Esophagus muscularis mucosa (tissue), 4 donors: ENCODE measurements around the gene BTRC. TPM values are rescaled to one million over a fixed set of nuclear protein-coding genes. Genes with fewer than 3 reads are reported as not detected.

ENCODE experiments used
- DNase-seq: peaks from one replicate; pipeline ENCODE4 v3.0.0-alpha.2; 2017; ENCODE audit errors: extremely low spot score
- H3K27ac ChIP-seq, 4 donors: fragments of 200-600 bp; sonication (generic); replicated peaks in 1 of 4; 1 replicate in 3 of 4; 2 replicates in 1 of 4; pipeline ENCODE4 v1.5.1; 2016 to 2019; ENCODE audit warnings: mild to moderate bottlenecking in 1 of 4
- H3K27me3 ChIP-seq, 4 donors: fragments of 200-600 bp; sonication (generic); one replicate each; pipeline versions ENCODE4 v1.5.1 to v1.6.0; 2016 to 2019
- H3K36me3 ChIP-seq, 4 donors: fragments of 200-600 bp; sonication (generic); one replicate each; pipeline ENCODE4 v1.5.1; 2016 to 2019
- H3K4me1 ChIP-seq, 4 donors: fragments of 200-600 bp; sonication (generic); one replicate each; pipeline ENCODE4 v1.5.1; 2016 to 2019
- H3K4me3 ChIP-seq, 4 donors: fragments of 200-600 bp; sonication (generic); 1 replicate in 2 of 4; 2 replicates in 2 of 4; pipeline ENCODE4 v1.5.1; 2016 to 2019; ENCODE audit warnings: mild to moderate bottlenecking in 4 of 4, moderate library complexity in 1 of 4
- H3K9me3 ChIP-seq, 4 donors: fragments of 200-600 bp; sonication (generic); 1 replicate in 3 of 4; 2 replicates in 1 of 4; pipeline ENCODE4 v1.5.1; 2016 to 2019
- CTCF ChIP-seq, 3 experiments: fragments of 200-600 bp in 2 of 3; fragments of 450-650 bp in 1 of 3; sonication (generic) in 2 of 3; IDR thresholded peaks; one replicate each; pipeline ENCODE4 v1.5.1; 2017 to 2019; ENCODE audit warnings: antibody characterized with exemption in 3 of 3, mild to moderate bottlenecking in 2 of 3, moderate library complexity in 1 of 3
- EP300 ChIP-seq: sonication (generic); formaldehyde crosslinking; IDR thresholded peaks from one replicate; pipeline ENCODE4 v1.6.1; 2017; ENCODE audit warnings: antibody characterized with exemption
- POLR2A ChIP-seq: fragments of 450-650 bp; IDR thresholded peaks from one replicate; pipeline ENCODE4 v1.6.1; 2017; ENCODE audit warnings: antibody characterized with exemption, moderate library complexity, mild to moderate bottlenecking, low read depth
- POLR2AphosphoS5 ChIP-seq, 2 donors: sonication (generic); formaldehyde crosslinking; IDR thresholded peaks; one replicate each; pipeline ENCODE4 v1.6.1; 2017; ENCODE audit warnings: antibody characterized with exemption in 2 of 2
- WGBS: methylation state at CpG from one replicate; pipeline ENCODE4 v1.1.5; 2018; 5-methylcytosine and 5-hydroxymethylcytosine counted together
- intact Hi-C: fragments of 100-400 bp; cut with DNase I; formaldehyde crosslinking; loops from one replicate; pipeline ENCODE4 v1.15.1; 2023
- total RNA-seq, 4 donors: library from RNA; depleted of rRNA; stranded (reverse); fragments of >200 nt; gene quantifications; one replicate each; pipeline versions ENCODE4 v1.1.0 to v1.2.1, GENCODE V29; 2016

Gene BTRC
- total RNA-seq, 4 donors from 2014 or later = 10.1 to 20.0 (median 10.4) TPM

- no peaks in the 10 kb centered on the region for H3K4me1 ChIP-seq
- peaks cover 0 to 19% (median 6%) of the 10 kb centered on the region in 4 donors for H3K36me3 ChIP-seq
- no peak overlapping the region for H3K27ac ChIP-seq
- TF ChIP-seq POLR2A (no peak), EP300 (no peak), POLR2AphosphoS5 (IDR thresholded peaks at IDR 0.05) (no peak), CTCF (IDR thresholded peaks at IDR 0.05) (no peak)
- WGBS = 97% methylated on average over 6 of the region's 6 CpGs
- intact Hi-C loops = no loop called here
- H3K27me3 ChIP-seq = no peaks in the 10 kb centered on the region
- no peaks in the 10 kb centered on the region for H3K9me3 ChIP-seq
- no peak overlapping the region for H3K4me3 ChIP-seq
- DNase-seq = no peak
These were observed 171.9 kb downstream of the BTRC start for GRCh38 chr10:101525848-101526247.

GRCh38 chr10:101529207-101529606 is 175.2 kb downstream of the BTRC start:
- H3K4me3 ChIP-seq = no peak overlapping the region
- no peak for TF ChIP-seq POLR2A
- no peak for TF ChIP-seq EP300
- TF ChIP-seq POLR2AphosphoS5 (IDR thresholded peaks at IDR 0.05) = no peak
- TF ChIP-seq CTCF (IDR thresholded peaks at IDR 0.05) = no peak
- H3K27ac ChIP-seq = no peak overlapping the region
- 76% methylated on average over 1 of the region's 1 CpG for WGBS
- intact Hi-C loops = no loop called here
- H3K4me1 ChIP-seq = no peaks in the 10 kb centered on the region
- no peak for DNase-seq
- no peaks in the 10 kb centered on the region for H3K27me3 ChIP-seq
- H3K9me3 ChIP-seq = no peaks in the 10 kb centered on the region
- peaks cover 8 to 41% (median 27%) of the 10 kb centered on the region in 4 donors for H3K36me3 ChIP-seq

- H3K9me3 ChIP-seq = no peaks in the 10 kb centered on the region
- DNase-seq = no peak
- H3K27me3 ChIP-seq = no peaks in the 10 kb centered on the region
- 80% methylated on average over 4 of the region's 4 CpGs for WGBS
- TF ChIP-seq EP300 = no peak
- no peak for TF ChIP-seq CTCF (IDR thresholded peaks at IDR 0.05)
- TF ChIP-seq POLR2A = no peak
- TF ChIP-seq POLR2AphosphoS5 (IDR thresholded peaks at IDR 0.05) = no peak
- H3K4me1 ChIP-seq = no peaks in the 10 kb centered on the region
- no peak overlapping the region for H3K4me3 ChIP-seq
- intact Hi-C loops = no loop called here
- no peak overlapping the region for H3K27ac ChIP-seq
- H3K36me3 ChIP-seq = peaks cover 8 to 49% (median 31%) of the 10 kb centered on the region in 4 donors
These were observed 176.0 kb downstream of the BTRC start for GRCh38 chr10:101529725-101530553.

- Histone ChIP-seq H3K9me3 (no peaks in the 10 kb centered on the region), H3K27me3 (no peaks in the 10 kb centered on the region), H3K4me3 (no peak overlapping the region), H3K27ac (no peak overlapping the region), H3K4me1 (no peaks in the 10 kb centered on the region), H3K36me3 (peaks cover 8 to 77% (median 52%) of the 10 kb centered on the region in 4 donors)
- intact Hi-C loops = no loop called here
- no peak for TF ChIP-seq CTCF (IDR thresholded peaks at IDR 0.05)
- TF ChIP-seq EP300 = no peak
- TF ChIP-seq POLR2A = no peak
- TF ChIP-seq POLR2AphosphoS5 (IDR thresholded peaks at IDR 0.05) = no peak
- 75% methylated on average over 4 of the region's 4 CpGs for WGBS
- no peak for DNase-seq
These were observed 182.0 kb downstream of the BTRC start for GRCh38 chr10:101535949-101536348.

GRCh38 chr10:101536800-101537199 is 182.8 kb downstream of the BTRC start:
- peak; percentile 28 to 48 (median 33) for TF ChIP-seq CTCF (IDR thresholded peaks at IDR 0.05)
- no peak for TF ChIP-seq EP300

More at GRCh38 chr10:101536800-101537199, 182.8 kb downstream of the BTRC start:
- H3K27me3 ChIP-seq = no peaks in the 10 kb centered on the region
- H3K36me3 ChIP-seq = peaks cover 8 to 71% (median 48%) of the 10 kb centered on the region in 4 donors
- no peak overlapping the region for H3K4me3 ChIP-seq
- no peaks in the 10 kb centered on the region for H3K4me1 ChIP-seq
- no peak overlapping the region for H3K27ac ChIP-seq
- DNase-seq = no peak
- intact Hi-C loops = no loop called here
- no peaks in the 10 kb centered on the region for H3K9me3 ChIP-seq
